C4-2B (cell line): ENCODE measurements around the gene CPNE1.

Experiments
- CTCF ChIP-seq: fragments of 450-650 bp; conservative IDR thresholded peaks from 2 replicates; pipeline ENCODE4 v1.5.1; 2017; ENCODE audit warnings: mild to moderate bottlenecking
- ZFX ChIP-seq: fragments of 450-650 bp; IDR thresholded peaks from 2 replicates; pipeline ENCODE4 v1.6.1; 2017

GRCh38 chr20:35592339-35592974 is 72.2 kb downstream of the CPNE1 start:
- no peak for TF ChIP-seq CTCF
- TF ChIP-seq ZFX, result no peak
